Type B pancreatic cell (in vitro differentiated cells): ENCODE measurements around the gene MIR17HG. TPM values are rescaled to one million over a fixed set of nuclear protein-coding genes. Genes with fewer than 3 reads are reported as not detected.
"Not testable (repeated sequence)": the region's sequence is repeated elsewhere in the genome, so short reads cannot be mapped to it uniquely, and the experiment has no call there.

Experiments
- DNase-seq: peaks from one replicate; pipeline ENCODE4 v3.0.0; 2021; ENCODE audit warnings: mixed read lengths; ENCODE audit not compliant: unreplicated experiment; ENCODE audit errors: extremely low spot score
- H3K27ac Mint-ChIP-seq: 2 replicates; pipeline ENCODE4 v1.8.0; 2021; ENCODE audit warnings: mild to moderate bottlenecking, mixed read lengths
- H3K27me3 Mint-ChIP-seq: 2 replicates; pipeline ENCODE4 v1.8.0; 2021; ENCODE audit warnings: mixed read lengths
- H3K36me3 Mint-ChIP-seq: 2 replicates; pipeline ENCODE4 v1.8.0; 2021; ENCODE audit warnings: mixed read lengths
- H3K4me1 Mint-ChIP-seq: one replicate; pipeline ENCODE4 v1.8.0; 2021; ENCODE audit warnings: mixed read lengths; ENCODE audit not compliant: unreplicated experiment
- H3K4me3 Mint-ChIP-seq: 2 replicates; pipeline ENCODE4 v1.8.0; 2021; ENCODE audit warnings: mild to moderate bottlenecking, mixed read lengths
- H3K9me3 Mint-ChIP-seq: 2 replicates; pipeline ENCODE4 v1.8.0; 2021; ENCODE audit warnings: mixed read lengths
- CTCF ChIP-seq: fragments of 200-600 bp; sonication (generic); conservative IDR thresholded peaks from 2 replicates; pipeline ENCODE4 v1.5.0; 2021; ENCODE audit warnings: antibody characterized with exemption, mild to moderate bottlenecking
- total RNA-seq: library from RNA; stranded (reverse); gene quantifications from 2 replicates; pipeline ENCODE4 v1.2.1, GENCODE V29; 2021; ENCODE audit warnings: low replicate concordance

Gene MIR17HG
- total RNA-seq, 1 donor from 2014 or later: 21.8 TPM

GRCh38 chr13:91351980-91352379 is 4.5 kb downstream of the MIR17HG start:
- peaks cover 49% of the 10 kb centered on the region for H3K4me1 Mint-ChIP-seq

GRCh38 chr13:91352891-91353290 is 5.4 kb downstream of the MIR17HG start:
- Mint-ChIP-seq H3K4me3 (peak overlapping the region; percentile 26), H3K36me3 (peaks cover 68% of the 10 kb centered on the region), H3K4me1 (peaks cover 58% of the 10 kb centered on the region)
- DNase-seq, H3K9me3 Mint-ChIP-seq, H3K27ac Mint-ChIP-seq, H3K27me3 Mint-ChIP-seq: not testable (repeated sequence)

More at GRCh38 chr13:91351980-91352379, 4.5 kb downstream of the MIR17HG start:
- no peak for DNase-seq
- Mint-ChIP-seq H3K27me3 (peaks cover 2% of the 10 kb centered on the region), H3K4me3 (peak overlapping the region; percentile 99), H3K9me3 (no peaks in the 10 kb centered on the region), H3K36me3 (peaks cover 65% of the 10 kb centered on the region), H3K27ac (peak overlapping the region; percentile 36)
- no peak for TF ChIP-seq CTCF

DNA sequence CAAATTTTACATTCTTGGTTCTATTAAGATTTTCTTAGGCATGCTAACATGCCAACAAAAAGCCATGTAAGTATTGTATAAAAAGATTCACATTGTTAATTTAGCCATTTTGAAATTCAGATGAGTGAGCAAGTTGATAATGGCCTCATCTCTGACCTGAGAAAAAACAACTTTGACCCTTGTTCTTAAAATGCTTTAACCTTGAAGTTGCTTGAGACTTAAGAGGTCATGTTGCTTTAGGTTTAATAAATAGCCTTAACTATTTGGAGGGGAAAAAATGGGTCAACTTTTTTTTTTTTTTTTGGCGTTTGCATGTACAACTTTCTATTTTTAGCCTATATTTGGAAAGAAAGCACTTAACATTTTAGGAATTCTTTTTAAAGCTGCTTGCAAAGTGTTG is 6.0 kb downstream of the MIR17HG start:
- Mint-ChIP-seq H3K4me3 (peak overlapping the region; percentile 26), H3K27ac (no peak overlapping the region), H3K4me1 (peaks cover 61% of the 10 kb centered on the region), H3K27me3 (no peaks in the 10 kb centered on the region), H3K36me3 (peaks cover 68% of the 10 kb centered on the region), H3K9me3 (no peaks in the 10 kb centered on the region)
- no peak for TF ChIP-seq CTCF
- no peak for DNase-seq

DNA sequence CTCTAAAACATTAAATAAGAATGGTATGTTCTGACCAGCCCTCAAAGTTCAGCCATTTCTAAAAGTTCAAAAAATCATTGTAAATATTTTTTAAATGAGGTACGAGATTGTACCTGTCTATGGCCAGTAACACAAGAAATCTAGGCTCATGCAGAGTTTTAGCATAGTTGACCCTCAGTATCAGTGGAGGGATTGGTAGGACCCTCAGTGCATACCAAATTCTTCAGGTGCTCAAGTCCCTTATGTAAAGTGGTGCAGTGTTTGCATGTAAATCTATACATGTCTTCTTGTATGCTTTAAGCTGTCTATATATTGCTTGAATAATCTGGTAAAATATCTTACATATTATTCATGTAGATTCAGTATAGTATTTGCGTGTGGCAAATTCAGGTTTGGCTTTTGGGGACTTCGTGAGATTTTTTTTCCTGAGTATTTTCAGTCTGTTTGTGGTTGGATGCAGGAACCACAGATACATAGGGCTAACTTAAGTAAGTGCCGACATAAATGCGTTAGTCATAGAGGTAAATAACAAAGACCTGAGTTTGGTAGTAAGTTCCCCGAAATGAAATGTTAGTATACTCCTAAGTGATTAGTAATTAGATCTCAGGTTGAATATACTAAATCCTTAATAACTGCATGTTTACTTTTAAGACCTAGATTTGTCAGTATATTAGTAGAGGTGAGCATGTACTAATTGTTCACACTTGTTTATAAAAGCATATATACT is 7.8 kb downstream of the MIR17HG start:
- Mint-ChIP-seq H3K4me1 (peaks cover 52% of the 10 kb centered on the region), H3K4me3 (no peak overlapping the region), H3K36me3 (peaks cover 57% of the 10 kb centered on the region), H3K27me3 (no peaks in the 10 kb centered on the region), H3K27ac (no peak overlapping the region), H3K9me3 (no peaks in the 10 kb centered on the region)
- no peak for TF ChIP-seq CTCF
- DNase-seq: no peak

GRCh38 chr13:91355826-91356710 is 8.6 kb downstream of the MIR17HG start:
- no peak overlapping the region for H3K4me3 Mint-ChIP-seq
- no peak overlapping the region for H3K27ac Mint-ChIP-seq
- H3K4me1 Mint-ChIP-seq: peaks cover 51% of the 10 kb centered on the region

More at GRCh38 chr13:91355826-91356710, 8.6 kb downstream of the MIR17HG start:
- Mint-ChIP-seq H3K36me3 (peaks cover 50% of the 10 kb centered on the region), H3K27me3 (no peaks in the 10 kb centered on the region), H3K9me3 (no peaks in the 10 kb centered on the region)
- TF ChIP-seq CTCF: no peak
- no peak for DNase-seq
